ENCODE data around the gene HPS4. TPM values are rescaled to one million over a fixed set of nuclear protein-coding genes. Genes with fewer than 3 reads are reported as not detected.
A peak's percentile ranks its signal among the peaks of the same experiment; 100 is the strongest.
"Not testable (repeated sequence)": the region's sequence is repeated elsewhere in the genome, so short reads cannot be mapped to it uniquely, and the experiment has no call there.

HPS4 gene
- total RNA-seq, 4 donors from 2014 or later = 29.1 to 51.2 (median 37.2) TPM

GRCh38 chr22:26442086-26442756, 41.4 kb downstream of the HPS4 start:
- H3K4me3 ChIP-seq = no peak overlapping the region
- no peaks in the 10 kb centered on the region for H3K36me3 ChIP-seq
- peaks cover 0 to 15% (median 6%) of the 10 kb centered on the region in 4 donors for H3K4me1 ChIP-seq
- 88 to 100% methylated on average over 2 to 4 of the region's 4 CpGs for WGBS, 2 donors (ENCODE audit: low coverage in 1 of 2)
- no peaks in the 10 kb centered on the region for H3K27me3 ChIP-seq
- no peak overlapping the region for H3K27ac ChIP-seq
- in situ Hi-C loops (cut with MboI; ENCODE audit: low pct_ligation_motif_present in 1 of 4, low pct_unique_long_range_greater_than_20kb in 1 of 4, low sequenced_read_pairs in 3 of 4) = no loop called here
- intact Hi-C loops (cut with DNase I; ENCODE audit: low total_unique reads) = no loop called here
- DNase-seq = no peak
- TF ChIP-seq CTCF (IDR thresholded peaks at IDR 0.05) (no peak), POLR2AphosphoS5 (IDR thresholded peaks at IDR 0.05) (no peak), EP300 (IDR thresholded peaks at IDR 0.05; ENCODE audit: low read depth) (no peak), POLR2A (IDR thresholded peaks at IDR 0.05) (no peak)
- no peaks in the 10 kb centered on the region for H3K9me3 ChIP-seq

GRCh38 chr22:26439559-26439958, 44.0 kb downstream of the HPS4 start:
- Histone ChIP-seq H3K27ac (no peak overlapping the region), H3K4me3 (no peak overlapping the region), H3K27me3 (no peaks in the 10 kb centered on the region), H3K9me3 (no peaks in the 10 kb centered on the region), H3K4me1 (peaks cover 0 to 26% (median 17%) of the 10 kb centered on the region in 4 donors), H3K36me3 (no peaks in the 10 kb centered on the region)
- no peak for DNase-seq
- WGBS, 2 donors (ENCODE audit: low coverage in 1 of 2) = 68 to 78% methylated on average over 2 to 3 of the region's 3 CpGs
- intact Hi-C loops (cut with DNase I; ENCODE audit: low total_unique reads) (no loop called here), in situ Hi-C loops (cut with MboI; ENCODE audit: low pct_ligation_motif_present in 1 of 4, low pct_unique_long_range_greater_than_20kb in 1 of 4, low sequenced_read_pairs in 3 of 4) (no loop called here)
- TF ChIP-seq EP300 (IDR thresholded peaks at IDR 0.05; ENCODE audit: low read depth) (no peak), CTCF (IDR thresholded peaks at IDR 0.05) (no peak), POLR2A (IDR thresholded peaks at IDR 0.05) (no peak), POLR2AphosphoS5 (IDR thresholded peaks at IDR 0.05) (no peak)

- H3K9me3 ChIP-seq; H3K27me3 ChIP-seq; in situ Hi-C loops (cut with MboI; ENCODE audit: low pct_ligation_motif_present in 1 of 4, low pct_unique_long_range_greater_than_20kb in 1 of 4, low sequenced_read_pairs in 3 of 4); H3K36me3 ChIP-seq; H3K4me3 ChIP-seq; intact Hi-C loops (cut with DNase I; ENCODE audit: low total_unique reads); DNase-seq; H3K27ac ChIP-seq: not testable (repeated sequence)
- WGBS, 2 donors (ENCODE audit: low coverage in 1 of 2) = 82 to 86% methylated on average over 2 to 3 of the region's 3 CpGs
- H3K4me1 ChIP-seq = peaks cover 0 to 26% (median 17%) of the 10 kb centered on the region in 4 donors
Measured at GRCh38 chr22:26438776-26439175, 44.8 kb downstream of the HPS4 start.

GRCh38 chr22:26437694-26438392, 45.7 kb downstream of the HPS4 start:
- Histone ChIP-seq H3K4me1 (peaks cover 0 to 26% (median 17%) of the 10 kb centered on the region in 4 donors), H3K4me3 (no peak overlapping the region), H3K9me3 (no peaks in the 10 kb centered on the region), H3K27ac (peak overlapping the region; percentile 44 to 71 (median 56)), H3K27me3 (no peaks in the 10 kb centered on the region), H3K36me3 (no peaks in the 10 kb centered on the region)
- no peak for DNase-seq
- 93 to 98% methylated on average over 6 to 14 of the region's 14 CpGs for WGBS, 2 donors (ENCODE audit: low coverage in 1 of 2)
- intact Hi-C loops (cut with DNase I; ENCODE audit: low total_unique reads) (no loop called here), in situ Hi-C loops (cut with MboI; ENCODE audit: low pct_ligation_motif_present in 1 of 4, low pct_unique_long_range_greater_than_20kb in 1 of 4, low sequenced_read_pairs in 3 of 4) (no loop called here)
- no peak for TF ChIP-seq EP300 (IDR thresholded peaks at IDR 0.05; ENCODE audit: low read depth)
- no peak for TF ChIP-seq POLR2A (IDR thresholded peaks at IDR 0.05)
- TF ChIP-seq CTCF (IDR thresholded peaks at IDR 0.05) = no peak
- TF ChIP-seq POLR2AphosphoS5 (IDR thresholded peaks at IDR 0.05) = no peak
